Mammary epithelial cell (primary cell): ENCODE data around the gene ATE1.

Experiments
- EZH2 ChIP-seq: IDR thresholded peaks from 2 replicates; pipeline ENCODE4 v1.6.1; 2012; ENCODE audit warnings: low read length, inconsistent platforms, borderline replicate concordance
- TF ChIP-seq, protein P1 (sequence below), 2 donors: IDR thresholded peaks in 1 of 2; conservative IDR thresholded peaks in 1 of 2; 2 replicates each; pipeline ENCODE4 v1.5.1; 2011 to 2012; ENCODE audit warnings: inconsistent platforms in 2 of 2, low read length in 2 of 2, mild to moderate bottlenecking in 2 of 2, control low read depth in 1 of 2, low read depth in 1 of 2; ENCODE audit not compliant: insufficient read depth in 1 of 2; ENCODE audit errors: extremely low read depth in 1 of 2

DNA sequence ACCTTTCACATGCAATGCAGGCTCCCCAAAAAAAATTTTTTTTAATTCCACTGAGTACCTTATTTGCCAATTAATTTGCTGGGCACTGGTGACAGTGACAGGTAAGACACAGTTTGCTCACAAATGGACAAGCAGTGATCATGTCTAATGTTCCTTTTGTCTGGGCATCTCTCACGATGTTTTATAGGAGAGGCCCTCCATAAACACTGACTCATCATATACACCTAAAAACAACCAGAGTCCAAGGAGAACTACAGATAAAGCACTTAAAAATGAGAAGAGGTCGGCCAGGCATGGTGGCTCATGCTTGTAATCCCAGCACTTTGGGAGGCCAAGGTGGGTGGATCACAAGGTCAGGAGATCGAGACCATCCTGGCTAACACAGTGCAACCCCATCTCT, 105.1 kb downstream of the ATE1 start:
- TF ChIP-seq, protein P1, sequence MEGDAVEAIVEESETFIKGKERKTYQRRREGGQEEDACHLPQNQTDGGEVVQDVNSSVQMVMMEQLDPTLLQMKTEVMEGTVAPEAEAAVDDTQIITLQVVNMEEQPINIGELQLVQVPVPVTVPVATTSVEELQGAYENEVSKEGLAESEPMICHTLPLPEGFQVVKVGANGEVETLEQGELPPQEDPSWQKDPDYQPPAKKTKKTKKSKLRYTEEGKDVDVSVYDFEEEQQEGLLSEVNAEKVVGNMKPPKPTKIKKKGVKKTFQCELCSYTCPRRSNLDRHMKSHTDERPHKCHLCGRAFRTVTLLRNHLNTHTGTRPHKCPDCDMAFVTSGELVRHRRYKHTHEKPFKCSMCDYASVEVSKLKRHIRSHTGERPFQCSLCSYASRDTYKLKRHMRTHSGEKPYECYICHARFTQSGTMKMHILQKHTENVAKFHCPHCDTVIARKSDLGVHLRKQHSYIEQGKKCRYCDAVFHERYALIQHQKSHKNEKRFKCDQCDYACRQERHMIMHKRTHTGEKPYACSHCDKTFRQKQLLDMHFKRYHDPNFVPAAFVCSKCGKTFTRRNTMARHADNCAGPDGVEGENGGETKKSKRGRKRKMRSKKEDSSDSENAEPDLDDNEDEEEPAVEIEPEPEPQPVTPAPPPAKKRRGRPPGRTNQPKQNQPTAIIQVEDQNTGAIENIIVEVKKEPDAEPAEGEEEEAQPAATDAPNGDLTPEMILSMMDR (conservative IDR thresholded peaks at IDR 0.05 in 1 of 2, IDR thresholded peaks at IDR 0.05 in 1 of 2; ENCODE audit: extremely low read depth in 1 of 2, insufficient read depth in 1 of 2, low read depth in 1 of 2, low read length in 2 of 2) = no peak
- TF ChIP-seq EZH2 = no peak
